Stimulated activated CD4-positive, alpha-beta T cell treated with anti-CD3 and anti-CD28 coated beads, Interleukin-15, amount 100 ng/mL, for 1 hour (primary cell): ENCODE results near the gene NHS.

ENCODE experiments used
- DNase-seq, 2 donors: peaks; one replicate each; pipeline ENCODE4 v3.0.0-alpha.2; 2020; ENCODE audit warnings: low read depth in 1 of 2, low spot score in 1 of 2

NHS gene

GRCh38 chrX:17662391-17662790, 287.4 kb downstream of the NHS start:
- DNase-seq, result no peak

GRCh38 chrX:17668929-17669328, 293.9 kb downstream of the NHS start:
- no peak for DNase-seq

- DNase-seq, result no peak
Measured at GRCh38 chrX:17669458-17669857, 294.5 kb downstream of the NHS start.

GRCh38 chrX:17669891-17670290, 294.9 kb downstream of the NHS start:
- no peak for DNase-seq

GRCh38 chrX:17670874-17671273, 295.9 kb downstream of the NHS start:
- DNase-seq, result no peak

GRCh38 chrX:17674601-17675000, 299.6 kb downstream of the NHS start:
- DNase-seq, result no peak

GRCh38 chrX:17679261-17679660, 304.3 kb downstream of the NHS start:
- no peak for DNase-seq

GRCh38 chrX:17679820-17680219, 304.8 kb downstream of the NHS start:
- no peak for DNase-seq

GRCh38 chrX:17680732-17681413, 305.9 kb downstream of the NHS start:
- DNase-seq, result no peak

GRCh38 chrX:17682259-17682658, 307.3 kb downstream of the NHS start:
- DNase-seq, result no peak

- DNase-seq, result no peak
Measured at GRCh38 chrX:17685026-17685425, 310.0 kb downstream of the NHS start.

GRCh38 chrX:17687648-17688047, 312.6 kb downstream of the NHS start:
- no peak for DNase-seq

- no peak for DNase-seq
Measured at GRCh38 chrX:17689971-17690409, 315.0 kb downstream of the NHS start.

- no peak for DNase-seq
Measured at GRCh38 chrX:17692709-17693346, 317.8 kb downstream of the NHS start.

GRCh38 chrX:17697191-17697590, 322.2 kb downstream of the NHS start:
- no peak for DNase-seq

GRCh38 chrX:17700976-17701375, 326.0 kb downstream of the NHS start:
- DNase-seq, result no peak

- DNase-seq, result no peak
Measured at GRCh38 chrX:17703201-17703600, 328.2 kb downstream of the NHS start.

GRCh38 chrX:17705211-17705610, 330.2 kb downstream of the NHS start:
- DNase-seq, result no peak

GRCh38 chrX:17706676-17707075, 331.7 kb downstream of the NHS start:
- DNase-seq, result no peak

GRCh38 chrX:17707731-17708130, 332.7 kb downstream of the NHS start:
- DNase-seq, result no peak

- DNase-seq, result no peak
Measured at GRCh38 chrX:17710871-17711301, 335.9 kb downstream of the NHS start.

GRCh38 chrX:17713288-17713687, 338.3 kb downstream of the NHS start:
- no peak for DNase-seq

GRCh38 chrX:17718649-17719165, 343.7 kb downstream of the NHS start:
- DNase-seq, result no peak
